UCSD-AML1 (cell line): Measurements from ENCODE around the gene FABP2.
"Not testable (repeated sequence)": the region's sequence is repeated elsewhere in the genome, so short reads cannot be mapped to it uniquely, and the experiment has no call there.

ENCODE experiments used
- DNase-seq: peaks from one replicate; lab custom pipeline; 2025; ENCODE audit not compliant: unreplicated experiment; lab: John Stamatoyannopoulos, UW

The FABP2 gene

DNA sequence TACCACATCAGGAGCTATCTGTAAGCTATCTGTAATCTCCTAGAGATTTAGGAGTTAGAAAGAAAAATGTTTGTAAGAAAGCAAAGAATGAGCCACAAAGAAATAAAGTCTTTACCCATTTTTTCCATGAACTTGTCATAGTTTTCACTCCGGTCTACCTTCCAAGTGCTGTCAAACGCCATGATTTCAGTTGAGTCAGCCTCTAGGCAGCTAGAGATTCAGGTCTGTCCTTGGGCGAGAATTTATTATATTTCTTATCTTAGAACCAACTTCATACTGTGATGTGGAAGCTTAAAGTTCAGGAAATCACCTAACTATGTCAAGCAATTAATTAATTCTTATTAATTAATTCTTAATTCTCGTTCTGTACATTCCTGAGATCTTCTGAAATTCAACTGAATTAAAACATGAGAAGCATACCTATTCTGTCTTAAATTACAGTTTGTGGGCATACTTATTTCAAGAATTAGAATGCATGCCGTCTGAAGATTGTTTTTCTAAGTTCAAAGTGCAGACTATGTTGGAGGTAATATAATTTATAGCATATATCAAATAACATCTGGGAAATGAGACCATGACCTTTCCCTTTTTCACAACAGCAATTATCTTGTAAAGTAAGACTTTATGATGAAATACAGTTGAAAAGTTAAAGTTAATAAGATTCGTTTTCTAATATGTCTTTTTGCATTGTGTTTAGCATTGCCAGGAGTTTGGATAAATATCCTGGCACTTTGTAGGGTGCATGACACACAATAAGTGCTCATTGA lies at the start of gene FABP2:
Gene FABP2 (minus strand): TSS at position 218 of the 767 bp plus-strand sequence. CDS start 36 bp downstream, at position 182.
- DNase-seq = no peak

DNA sequence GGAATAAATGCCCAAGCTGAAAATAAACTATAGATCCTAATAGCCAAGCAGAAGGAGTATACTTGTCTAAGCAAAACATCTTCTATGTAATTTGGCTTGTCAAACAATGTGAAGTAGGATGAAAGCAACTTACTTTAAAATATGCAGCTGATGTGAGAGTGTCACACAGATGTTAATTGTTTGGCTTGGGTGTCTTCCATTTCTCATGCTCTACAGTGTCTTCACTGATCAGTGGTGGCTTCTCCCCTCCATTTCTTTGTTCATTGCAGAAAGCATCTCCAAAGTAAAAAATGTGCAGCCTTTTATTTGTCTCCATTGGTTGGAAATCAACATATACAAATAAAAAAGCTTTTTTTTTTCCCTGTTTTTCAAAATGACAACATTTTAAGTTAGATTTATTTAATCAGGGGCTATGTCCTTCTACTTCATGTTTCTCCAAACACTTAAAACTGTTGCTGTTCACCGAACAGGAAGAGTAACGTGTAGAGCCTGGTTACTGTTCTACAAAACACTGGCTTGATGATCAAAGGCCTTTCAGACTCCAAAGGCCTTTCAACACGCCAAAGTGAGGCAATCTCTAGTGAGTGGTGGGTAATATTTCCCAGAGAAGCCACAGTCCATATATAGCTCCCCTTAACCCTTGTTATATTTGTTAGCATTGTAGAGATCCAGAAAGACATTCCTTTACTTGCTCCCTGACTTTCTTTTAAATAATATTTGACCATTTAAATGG lies 49.2 kb upstream of the FABP2 start:
- DNase-seq = not testable (repeated sequence)

DNA sequence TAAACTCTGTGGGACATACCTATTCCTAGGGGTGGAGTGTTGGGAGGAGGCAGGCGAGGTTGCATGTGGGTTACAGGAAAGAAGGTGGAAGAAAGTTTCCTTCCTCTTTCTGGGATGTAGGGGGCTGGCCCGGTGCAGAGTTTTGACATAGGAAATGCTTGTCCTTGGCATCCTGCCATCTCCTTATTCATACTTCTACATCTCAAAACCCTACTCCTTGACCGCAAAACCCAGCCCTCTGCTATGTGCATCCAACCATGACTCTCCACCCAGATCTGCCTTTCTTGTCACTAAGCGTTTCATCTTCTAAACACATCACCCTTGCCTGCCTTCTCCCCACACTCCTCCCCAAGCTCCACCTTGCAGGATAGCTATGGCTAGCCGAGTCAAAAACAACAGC lies 48.5 kb upstream of the FABP2 start:
- peak; percentile 50 for DNase-seq

DNA sequence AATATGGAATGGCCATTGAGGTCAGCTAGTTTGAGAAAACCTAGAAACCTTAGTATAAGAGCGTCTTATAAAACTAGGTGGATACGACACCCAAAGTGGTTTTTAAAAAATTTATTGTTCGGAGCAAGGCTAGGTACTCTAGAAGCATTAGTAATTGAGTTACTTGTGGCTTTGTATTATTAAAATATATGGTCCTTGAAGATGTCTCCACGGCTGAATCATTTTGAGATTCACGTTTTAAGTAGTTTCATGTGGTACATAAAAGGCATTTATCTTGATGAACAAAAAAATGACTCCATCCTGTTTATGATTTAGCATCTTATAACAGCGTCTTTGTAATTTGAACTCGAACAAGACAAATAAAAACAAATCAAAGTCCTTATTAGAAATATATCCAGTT lies 44.9 kb upstream of the FABP2 start:
- DNase-seq = not testable (repeated sequence)

DNA sequence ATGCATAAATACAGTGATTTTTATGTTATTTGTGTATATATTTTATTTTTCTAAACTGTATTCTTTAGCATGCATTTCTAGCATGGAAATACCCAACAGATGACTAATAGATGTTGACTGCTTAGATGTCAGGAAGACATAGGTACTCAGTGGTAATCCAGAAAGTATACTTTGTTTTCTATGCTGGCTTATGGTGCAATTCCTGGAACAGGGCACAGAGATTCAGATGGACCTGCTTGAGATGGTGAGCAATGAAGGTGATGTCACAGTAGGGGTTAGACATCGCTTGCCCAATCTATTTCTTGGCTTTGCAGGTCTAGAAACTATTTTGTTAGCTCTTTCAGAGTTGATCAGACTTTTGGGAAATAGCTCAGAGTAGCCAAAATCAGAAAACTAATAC lies 42.3 kb upstream of the FABP2 start:
- DNase-seq = not testable (repeated sequence)

DNA sequence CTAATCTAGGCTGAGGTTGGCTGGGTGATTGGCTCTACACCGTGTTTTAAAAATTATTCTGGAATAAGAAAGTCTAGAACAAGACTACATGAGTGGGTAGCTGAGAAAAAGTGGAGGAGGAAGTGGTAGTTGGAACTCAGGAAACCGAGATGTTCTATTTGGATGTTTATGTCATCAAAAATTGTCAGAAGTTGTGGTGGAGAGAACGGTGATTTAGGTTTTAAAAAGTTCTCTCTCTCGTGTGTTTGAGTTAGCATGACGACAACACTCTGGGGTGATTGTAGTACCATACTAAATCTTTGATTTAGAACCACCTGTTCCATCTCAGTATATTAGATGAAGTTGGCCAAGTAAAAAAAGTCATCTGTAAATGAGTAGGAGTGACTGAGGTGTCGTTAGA lies 41.4 kb upstream of the FABP2 start:
- not testable (repeated sequence) for DNase-seq

DNA sequence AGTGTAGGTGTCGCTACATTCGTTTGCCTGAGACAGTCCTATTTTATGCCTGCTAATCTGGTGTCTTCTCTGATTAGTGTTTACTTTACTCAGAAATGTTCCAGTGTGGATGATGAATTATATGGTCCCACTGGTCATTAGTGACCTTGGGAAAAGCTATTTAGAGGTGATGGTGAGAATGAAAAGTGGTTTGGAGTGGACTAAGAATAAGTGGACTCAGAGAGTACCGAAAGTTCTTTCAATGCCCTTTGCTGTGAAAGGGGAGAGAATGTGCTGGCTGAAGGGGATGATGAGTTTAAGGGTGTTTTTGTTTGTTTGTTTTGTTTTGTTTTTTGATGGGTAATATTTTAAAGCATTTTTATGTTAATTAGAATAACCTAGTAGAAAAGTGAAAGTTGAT lies 40.5 kb upstream of the FABP2 start:
- not testable (repeated sequence) for DNase-seq

DNA sequence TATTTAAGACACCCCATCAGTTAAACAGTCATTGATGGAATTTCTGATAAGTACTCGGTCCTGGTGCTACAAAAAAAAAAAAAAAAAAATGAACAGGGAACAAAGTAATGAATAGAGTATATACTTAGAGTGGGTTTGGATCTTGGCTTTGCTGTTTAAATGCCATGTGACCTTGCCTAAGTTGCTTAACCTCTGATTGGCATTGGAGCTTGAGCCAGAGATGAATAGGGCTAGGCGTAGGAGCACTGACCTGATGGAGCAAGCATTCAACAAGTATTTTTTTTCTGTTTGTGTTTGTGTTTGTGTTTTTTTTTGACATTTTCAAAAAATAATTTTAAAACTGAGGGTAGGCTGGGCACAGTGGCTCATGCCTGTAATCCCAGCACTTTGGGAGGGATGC lies 37.9 kb upstream of the FABP2 start:
- DNase-seq = not testable (repeated sequence)

DNA sequence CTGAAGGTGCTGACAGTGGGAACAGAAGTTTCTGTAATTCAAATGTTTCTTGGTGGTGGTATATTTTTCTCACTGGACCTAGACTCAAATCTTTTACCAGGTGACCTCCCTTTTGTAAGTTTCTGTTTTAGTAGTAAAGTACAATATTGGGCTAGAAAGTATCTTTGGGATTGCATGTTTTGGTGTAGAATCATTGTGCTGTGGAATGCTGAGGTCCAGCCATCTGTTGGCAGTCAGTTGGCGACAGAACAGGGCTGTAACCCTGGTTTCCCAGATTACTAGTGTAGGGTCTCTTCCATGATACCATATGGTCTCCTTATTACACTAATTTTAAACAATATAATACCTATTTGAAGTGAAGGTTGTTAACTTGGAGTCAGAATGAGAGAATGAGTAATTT lies 34.9 kb upstream of the FABP2 start:
- DNase-seq = not testable (repeated sequence)

DNA sequence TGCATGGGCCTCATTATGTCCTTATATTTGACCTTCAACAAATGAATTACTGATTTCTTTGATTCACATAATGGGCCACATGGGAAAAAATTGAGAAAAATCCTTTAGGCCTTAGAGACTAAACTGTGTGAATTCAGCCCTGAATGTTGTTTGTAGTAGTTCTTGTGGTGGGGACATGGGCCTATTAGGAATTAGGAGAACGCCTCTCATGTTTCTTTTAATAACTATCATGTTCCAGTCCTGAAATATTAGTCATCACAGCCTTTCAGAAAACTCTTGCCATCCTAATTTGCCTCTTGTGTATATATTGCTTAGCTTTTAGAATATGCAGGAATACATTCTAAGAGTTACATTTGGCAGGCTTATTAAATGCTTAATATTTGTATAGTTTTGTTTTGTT lies 34.1 kb upstream of the FABP2 start:
- DNase-seq = not testable (repeated sequence)

DNA sequence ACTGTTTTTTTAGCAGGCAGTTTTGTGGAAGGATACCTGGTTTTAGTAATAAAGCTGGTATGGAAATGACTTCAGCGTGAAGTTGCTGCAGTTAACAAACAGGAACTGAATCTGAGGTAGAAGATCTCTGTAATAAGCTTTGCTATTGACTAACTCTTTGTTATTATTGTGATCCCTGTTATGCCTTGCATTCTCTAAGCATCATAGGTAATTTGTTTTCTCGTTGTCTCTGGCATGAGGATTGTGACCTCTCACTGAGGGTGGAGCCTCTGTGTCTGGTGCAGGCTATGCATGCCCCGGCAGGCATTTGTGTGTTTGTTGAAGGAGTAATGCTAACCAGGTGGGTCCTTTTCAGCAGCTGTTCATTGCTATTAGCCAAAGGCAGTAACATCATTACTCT lies 31.4 kb upstream of the FABP2 start:
- DNase-seq = not testable (repeated sequence)

DNA sequence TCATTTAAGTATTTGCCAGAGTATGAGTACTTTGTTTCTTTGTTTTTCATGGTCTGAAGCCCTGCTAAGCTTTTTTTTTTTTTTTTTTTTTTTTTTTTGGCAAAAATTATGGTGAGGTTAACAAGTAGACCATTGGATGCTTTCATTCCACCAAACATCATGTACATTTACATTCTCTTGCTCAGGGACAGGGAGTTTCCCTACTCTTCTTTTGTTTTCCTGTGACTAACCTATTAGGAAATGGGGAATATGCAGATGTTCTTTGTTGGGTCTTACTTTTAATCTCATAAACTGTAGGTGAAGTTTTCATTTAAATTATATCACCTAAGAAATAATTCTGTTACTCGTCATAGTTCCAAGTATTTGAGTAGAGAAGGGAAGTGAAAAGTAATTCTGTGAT lies 26.2 kb upstream of the FABP2 start:
- not testable (repeated sequence) for DNase-seq

DNA sequence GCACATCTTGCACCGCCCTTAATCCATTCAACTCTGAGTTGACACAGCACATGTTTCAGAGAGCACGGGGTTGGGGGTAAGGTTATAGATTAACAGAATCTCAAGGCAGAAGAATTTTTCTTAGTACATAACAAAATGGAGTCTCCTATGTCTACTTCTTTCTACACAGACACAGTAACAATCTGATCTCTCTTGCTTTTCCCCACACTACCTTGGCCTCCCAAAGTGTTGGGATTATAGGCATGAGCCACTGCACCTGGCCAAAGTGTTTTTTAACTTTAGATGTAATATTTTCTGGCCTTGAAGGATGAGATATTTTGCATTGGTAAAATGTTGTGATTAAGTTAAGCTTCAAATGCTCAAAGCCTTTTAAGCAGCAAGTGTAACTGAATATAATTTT lies 21.4 kb upstream of the FABP2 start:
- not testable (repeated sequence) for DNase-seq

DNA sequence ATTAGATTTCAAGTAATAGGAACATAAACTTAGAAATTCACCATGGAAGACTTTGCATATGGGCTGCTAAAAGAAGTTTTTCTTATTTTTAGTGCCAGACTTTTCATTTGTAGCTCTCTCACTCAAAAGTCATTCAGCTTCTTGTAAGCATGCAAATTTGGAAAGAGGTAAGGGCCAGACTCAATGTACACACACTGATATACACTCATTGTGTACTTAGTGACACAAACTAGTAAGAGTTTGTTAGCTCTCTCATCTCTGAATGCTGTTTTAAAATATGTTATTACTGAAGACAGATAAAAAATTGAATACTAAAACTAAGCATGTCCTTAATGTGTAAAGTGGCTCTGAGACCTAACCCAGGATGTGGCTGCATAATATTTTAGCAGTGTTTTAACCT lies 18.0 kb upstream of the FABP2 start:
- not testable (repeated sequence) for DNase-seq

DNA sequence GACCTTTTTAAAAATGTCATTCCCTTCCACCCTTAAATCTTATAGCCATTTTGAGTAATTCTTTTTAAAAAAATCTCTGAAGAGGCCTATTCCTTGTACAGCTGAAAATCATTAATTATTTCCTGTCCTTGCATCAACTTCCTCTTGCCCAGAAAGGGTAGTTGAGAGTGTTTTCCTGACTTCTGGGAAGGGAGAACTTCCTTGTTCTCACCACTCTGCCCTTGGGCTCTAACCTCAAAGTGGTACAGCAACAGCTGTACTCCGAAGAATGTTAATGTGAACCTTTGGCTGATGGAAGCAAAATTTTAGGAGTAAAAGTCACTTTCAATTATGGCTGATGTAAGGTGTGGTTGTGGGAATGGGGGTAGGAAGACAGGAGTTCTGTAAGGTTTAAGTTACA lies 15.1 kb upstream of the FABP2 start:
- no peak for DNase-seq

DNA sequence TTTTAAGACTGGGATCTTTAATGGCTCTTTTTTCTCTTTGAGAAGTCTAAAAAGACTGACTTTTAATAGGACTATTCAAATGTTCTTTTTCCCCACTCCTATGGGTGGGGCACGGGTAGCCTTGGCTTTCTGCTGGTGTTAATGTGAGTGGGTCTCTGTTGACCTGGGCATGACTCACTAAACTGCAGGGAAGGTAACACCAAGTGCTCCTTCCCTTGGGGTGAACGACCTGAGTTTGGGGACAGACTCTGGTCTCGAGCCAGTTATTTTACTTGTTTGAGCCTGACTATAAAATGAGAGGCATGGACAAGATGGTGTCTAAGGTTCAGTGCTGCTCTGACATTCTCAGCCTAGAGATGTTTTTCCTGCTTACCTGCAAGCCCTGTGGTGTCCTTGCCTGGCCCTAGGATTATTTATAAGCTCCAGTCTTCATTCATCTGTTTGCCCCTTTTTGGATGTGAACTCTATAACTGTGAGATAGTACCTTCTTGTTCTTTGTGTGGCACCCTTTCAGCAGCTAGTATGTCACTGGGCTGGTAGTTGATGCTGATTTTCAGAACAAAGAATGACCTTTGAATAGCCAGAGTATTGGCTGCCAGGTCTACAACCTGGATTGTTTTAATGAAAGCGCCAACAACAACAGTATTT lies 14.5 kb upstream of the FABP2 start:
- not testable (repeated sequence) for DNase-seq

DNA sequence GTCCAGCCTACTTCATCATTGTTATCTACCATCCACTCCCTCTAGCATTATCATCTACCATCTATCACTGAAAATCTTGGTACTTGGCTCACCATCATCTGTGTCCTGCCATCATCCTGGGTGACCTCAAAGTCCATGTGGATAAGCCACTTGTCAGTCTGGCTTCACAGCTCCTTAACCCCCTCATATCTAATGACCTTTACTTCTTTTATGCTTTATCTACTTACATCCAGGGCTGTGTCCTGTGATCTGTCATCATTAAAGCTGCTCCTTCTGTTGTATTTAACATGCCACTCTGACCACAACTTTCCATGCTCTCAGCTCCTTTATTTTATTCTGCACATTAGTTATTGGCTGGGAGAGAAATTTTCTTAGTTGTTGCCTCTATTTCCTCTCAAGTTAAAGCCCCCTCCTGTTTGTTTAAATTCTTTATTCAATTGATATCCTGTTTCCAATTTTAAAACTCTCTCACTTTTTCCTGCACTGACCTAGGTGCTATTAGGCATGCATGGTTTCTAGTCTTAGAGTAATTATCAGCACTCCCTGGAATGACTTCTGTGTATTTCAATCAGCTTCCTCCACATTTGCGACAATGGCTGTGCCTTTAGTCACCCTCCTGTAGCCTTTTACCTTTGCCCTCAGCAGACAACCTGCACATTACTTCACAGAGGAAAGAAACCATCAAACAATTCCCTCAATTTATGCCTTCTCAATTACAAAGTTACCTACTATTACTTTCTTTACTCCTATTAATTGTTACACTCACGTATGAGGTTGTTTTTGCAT lies 8.1 kb upstream of the FABP2 start:
- DNase-seq = no peak

DNA sequence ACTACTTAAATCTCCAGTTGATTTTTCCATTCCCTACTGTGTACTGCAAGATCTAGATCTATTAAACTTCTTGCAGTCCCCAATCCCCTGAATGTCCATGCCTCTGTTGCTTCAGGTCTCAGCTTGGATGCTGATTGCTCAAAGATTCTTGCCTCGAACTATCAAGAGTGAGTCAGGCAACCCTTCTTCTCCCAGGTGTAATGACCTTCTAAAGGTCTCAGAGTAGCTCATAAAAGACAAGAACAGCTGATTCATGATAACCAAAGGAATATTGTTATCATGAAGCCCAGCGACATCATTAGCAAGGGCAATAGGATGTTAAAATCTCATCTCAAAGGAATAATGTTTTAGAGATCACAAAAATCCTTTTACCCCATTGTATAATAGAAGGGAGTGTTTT lies 6.8 kb upstream of the FABP2 start:
- no peak for DNase-seq

DNA sequence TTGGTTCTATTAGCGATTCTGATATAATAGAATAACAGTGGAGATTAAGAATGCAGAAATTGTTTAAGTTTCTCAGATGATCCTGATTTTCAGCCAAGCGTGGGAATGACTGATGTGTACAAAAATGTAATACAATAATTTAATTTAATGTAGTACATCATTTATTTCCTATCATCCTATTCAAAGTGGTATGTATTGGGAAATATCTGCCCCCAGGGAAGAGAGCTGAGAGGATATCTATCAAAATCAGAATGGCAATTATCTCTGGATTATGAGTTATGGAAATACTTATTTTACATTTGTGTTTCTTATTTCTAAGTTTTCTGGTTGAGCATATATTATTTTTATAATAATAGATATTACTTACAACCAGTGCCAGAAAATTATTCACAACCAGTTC lies 3.9 kb downstream of the FABP2 start:
- no peak for DNase-seq

DNA sequence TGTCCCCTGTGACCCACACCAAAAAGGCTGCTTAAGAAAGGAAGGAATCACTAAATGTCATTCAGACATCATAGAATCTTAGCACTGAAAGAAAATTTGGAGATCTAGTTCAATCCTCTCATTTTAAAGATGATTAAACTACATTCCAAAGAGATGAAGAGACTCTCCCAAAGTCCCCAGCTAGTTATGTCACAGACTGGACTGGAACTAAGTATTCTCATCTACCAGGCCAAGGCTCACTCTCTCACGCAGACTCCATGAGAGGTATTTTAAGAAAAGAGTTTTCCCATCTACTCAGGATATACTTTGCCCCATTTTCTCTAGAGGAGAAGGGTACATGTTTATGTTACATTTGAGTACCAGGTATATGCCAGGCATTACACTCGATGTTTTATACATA lies 6.9 kb downstream of the FABP2 start:
- no peak for DNase-seq

DNA sequence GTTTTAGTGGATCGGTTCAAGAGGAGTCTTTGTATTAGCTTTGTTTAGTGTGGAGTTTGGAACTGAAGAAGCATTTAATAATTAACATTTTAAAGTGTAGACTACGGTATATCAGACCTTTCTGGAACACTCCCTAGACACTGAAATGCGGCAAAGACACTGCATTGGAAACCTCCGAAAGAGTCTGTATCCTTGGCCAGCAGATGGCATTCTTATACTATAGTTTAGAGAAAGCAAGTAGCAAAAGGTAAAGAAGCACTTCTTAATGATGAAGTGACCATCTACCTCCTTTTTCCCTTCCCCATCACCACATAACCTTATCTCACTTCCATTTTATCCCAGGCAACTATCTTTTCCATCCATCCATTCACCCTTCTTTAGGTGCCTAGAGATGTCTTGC lies 7.6 kb downstream of the FABP2 start:
- no peak for DNase-seq
